ENCODE measurements around the gene MOV10L1.
"Not testable (repeated sequence)": the region's sequence is repeated elsewhere in the genome, so short reads cannot be mapped to it uniquely, and the experiment has no call there.

The MOV10L1 gene

GRCh38 chr22:50192436-50193204, 102.8 kb downstream of the MOV10L1 start:
- peak; percentile 22 for DNase-seq

- no peak for DNase-seq
Observed at GRCh38 chr22:50193621-50194020, 103.8 kb downstream of the MOV10L1 start.

DNA sequence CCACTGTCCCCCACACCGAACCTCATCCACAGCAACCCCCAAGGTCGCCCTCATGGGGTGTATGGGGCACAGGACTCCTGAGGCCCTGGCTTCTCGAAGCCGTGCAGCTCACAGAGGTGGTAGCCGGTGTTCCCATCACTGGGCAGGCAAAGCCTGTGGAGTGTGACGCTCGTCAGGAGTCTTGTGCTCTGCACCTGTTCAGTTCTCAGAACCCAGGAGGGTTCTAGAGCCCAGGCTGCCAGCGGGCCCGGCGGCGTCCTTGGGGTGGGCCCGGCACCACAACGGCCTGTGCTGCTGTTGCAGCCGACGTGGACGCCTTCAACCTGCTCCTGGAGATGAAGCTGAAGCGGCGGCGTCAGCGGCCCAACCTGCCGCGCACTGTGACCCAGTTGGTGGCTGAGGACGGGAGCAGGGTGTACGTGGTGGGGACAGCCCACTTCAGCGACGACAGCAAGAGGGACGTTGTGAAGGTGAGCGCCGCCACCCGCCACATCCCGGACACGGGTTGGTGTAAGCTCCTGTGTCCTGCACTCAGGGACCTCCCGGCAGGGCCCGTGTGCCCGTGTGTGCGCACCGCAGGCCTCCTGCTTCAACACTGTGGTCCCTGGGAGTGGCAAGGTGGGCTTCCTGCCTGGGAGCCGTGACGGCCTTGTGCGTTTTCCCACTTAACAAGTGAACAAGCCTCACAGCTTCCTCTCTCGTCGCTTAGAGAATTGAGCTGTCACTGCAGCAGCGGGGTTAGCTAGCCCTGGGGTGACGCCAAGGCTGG, 104.4 kb downstream of the MOV10L1 start:
- no peak for DNase-seq

- DNase-seq: no peak
Observed at GRCh38 chr22:50196256-50196655, 106.5 kb downstream of the MOV10L1 start.

DNA sequence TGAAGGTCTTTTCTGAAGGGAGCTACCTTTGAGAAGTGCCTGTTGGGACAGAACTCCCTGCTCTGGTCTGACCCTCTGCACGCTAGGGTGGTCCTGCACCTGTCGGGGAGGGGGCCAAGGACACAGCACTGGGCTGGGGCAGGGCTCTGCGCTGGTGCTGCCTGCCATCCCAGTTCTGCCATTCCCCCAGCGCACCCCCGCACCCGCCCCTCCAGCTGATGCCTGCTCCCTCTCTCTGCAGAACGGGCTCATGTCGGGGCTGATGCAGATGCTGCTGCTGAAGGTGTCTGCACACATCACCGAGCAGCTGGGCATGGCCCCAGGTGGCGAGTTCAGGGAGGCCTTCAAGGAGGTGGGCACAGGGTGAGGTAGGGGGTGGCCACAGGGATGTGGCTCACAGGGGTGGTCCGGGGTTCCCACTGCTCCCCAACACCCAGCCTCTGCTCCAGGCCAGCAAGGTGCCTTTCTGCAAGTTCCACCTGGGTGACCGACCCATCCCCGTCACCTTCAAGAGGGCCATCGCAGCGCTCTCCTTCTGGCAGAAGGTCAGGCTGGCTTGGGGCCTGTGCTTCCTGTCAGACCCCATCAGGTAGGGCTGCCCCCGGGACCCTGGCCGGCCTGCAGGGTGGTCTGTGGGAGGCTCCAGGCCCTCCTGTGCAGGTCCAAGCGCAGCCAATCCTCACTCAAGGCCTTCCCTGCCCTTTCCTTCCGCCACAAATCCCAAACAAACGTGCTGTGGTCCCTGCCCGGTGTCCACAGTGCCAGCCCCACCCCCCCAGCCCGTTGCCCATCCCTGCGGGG, 107.4 kb downstream of the MOV10L1 start:
- DNase-seq: no peak

- DNase-seq: no peak
Observed at GRCh38 chr22:50197856-50198623, 108.2 kb downstream of the MOV10L1 start.

DNA sequence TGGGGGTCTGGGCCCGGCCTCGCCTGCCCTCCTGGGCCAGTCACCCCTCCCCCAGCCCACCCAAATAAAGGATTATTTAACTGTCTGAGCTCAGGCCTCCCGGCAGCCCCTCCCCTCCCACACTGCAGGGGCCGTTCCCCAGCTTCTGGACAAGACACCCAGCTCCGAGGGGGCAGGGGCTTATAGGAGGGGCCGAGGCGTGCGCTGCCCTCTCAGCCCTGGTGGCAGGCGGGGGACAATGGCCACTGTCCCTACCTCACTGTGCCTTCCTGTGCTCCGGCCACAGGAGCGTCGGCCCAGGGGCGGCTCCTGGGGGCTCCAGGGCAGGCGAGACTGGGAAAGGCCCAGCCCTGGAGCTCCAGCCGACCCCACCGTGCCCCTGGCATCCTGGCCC, 108.8 kb downstream of the MOV10L1 start:
- DNase-seq: no peak

DNA sequence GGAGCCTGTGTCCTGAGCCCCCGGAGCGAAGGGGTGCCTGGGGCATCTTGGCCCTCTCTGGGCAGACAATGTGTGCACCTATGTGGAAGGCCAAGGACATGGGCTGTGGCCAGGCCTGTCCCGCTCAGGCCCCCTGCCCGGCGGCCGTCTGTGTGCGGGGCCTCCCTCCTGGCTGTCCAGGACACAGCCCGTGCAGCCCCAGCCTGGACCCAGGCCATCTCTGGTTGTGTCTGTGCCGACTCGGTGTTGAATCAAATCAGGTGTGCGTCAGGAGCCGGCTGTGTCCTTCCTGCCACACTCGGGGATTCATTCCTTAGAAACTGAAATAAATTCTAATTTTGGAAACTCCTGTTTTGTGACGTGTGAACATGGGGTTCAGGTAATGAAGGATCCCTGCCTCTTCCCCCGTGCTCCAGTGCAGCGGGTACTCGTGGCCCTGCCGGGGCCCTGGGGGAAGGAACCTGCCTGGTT, 109.5 kb downstream of the MOV10L1 start:
- no peak for DNase-seq

GRCh38 chr22:50199829-50200460, 110.1 kb downstream of the MOV10L1 start:
- DNase-seq: no peak

- peak; percentile 84 for DNase-seq
Observed at GRCh38 chr22:50200461-50201190, 110.8 kb downstream of the MOV10L1 start, which contains the start of gene SELENOO. Gene SELENOO (plus strand): TSS chr22:50201011. CDS start chr22:50201037, 26 bp downstream.

DNA sequence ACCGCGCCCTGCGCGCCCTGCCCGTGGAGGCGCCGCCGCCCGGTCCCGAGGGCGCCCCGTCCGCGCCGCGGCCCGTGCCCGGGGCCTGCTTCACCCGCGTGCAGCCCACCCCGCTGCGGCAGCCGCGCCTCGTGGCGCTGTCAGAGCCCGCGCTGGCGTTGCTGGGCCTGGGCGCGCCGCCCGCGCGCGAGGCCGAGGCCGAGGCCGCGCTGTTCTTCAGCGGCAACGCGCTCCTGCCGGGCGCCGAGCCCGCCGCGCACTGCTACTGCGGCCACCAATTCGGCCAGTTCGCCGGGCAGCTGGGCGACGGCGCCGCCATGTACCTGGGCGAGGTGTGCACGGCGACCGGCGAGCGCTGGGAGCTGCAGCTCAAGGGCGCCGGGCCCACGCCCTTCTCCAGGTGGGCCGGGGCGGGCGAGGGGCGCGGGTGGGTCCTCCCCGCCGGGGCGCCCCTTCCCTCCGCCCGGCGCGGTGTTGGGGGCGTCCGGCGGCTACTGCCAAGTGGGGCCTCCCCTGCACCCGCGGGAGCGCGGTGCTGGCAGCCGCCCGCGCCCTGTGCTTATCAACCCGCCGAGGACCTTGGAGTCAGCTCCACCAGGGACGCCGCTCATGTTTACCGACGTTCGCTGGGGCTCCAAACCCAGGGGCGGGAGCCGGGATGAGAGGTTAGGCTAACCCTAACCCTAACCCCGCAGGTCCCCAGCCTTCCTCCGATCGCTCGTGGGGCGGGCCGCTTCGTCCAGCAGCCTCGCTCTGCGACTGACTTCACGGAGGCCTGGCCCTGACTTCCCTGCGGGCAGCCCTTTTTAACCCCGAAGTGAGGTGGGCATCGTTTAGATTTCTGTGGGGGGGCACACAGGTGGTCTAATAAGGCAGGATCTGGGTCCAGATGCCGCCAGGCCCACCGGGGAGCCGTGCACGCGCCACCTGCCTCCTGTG, 111.7 kb downstream of the MOV10L1 start:
- DNase-seq: no peak

DNA sequence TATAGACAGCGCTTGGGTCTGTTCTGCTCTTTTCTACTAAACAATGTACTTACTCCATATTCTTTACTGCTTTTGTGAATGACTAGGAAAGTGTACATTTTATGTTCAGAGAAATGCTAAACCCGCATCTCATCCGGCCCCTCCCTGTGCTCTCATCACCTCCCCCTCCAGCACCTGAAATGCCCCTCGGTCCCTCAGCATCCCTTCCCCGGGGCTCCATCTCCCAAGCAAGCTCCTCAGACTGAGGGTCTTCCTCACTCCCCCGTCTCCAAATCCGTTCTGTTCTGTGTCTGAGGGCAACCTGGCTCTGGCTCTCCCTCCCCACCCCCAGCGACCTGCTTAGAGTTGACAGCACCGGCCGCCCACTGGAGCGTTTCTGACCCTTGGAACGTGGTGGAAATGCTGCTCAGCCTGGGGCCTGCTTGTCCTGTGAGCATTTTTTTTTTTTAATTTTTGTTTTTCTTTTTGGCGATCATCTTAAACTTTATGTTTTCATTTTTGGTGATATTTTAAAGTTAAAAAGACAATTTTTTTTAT, 112.4 kb downstream of the MOV10L1 start:
- no peak for DNase-seq

GRCh38 chr22:50203288-50203687, 113.5 kb downstream of the MOV10L1 start:
- DNase-seq: no peak

GRCh38 chr22:50204571-50204970, 114.8 kb downstream of the MOV10L1 start:
- no peak for DNase-seq

DNA sequence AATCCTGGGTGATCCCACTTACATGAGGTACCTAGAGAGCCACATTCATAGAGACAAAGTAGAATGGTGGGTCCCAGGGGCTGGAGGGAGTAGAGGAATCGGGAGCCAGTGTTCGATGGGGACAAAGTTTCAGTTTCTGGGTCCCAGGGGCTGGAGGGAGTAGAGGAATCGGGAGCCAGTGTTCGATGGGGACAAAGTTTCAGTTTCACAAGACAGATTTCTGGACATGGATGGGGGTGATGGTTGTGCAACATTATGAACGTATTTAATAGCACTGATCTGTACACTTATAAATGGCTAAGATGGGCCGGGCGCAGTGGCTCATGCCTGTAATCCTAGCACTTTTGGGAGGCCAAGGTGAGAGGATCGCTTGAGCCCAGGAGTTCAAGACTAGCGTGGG, 115.2 kb downstream of the MOV10L1 start:
- DNase-seq: not testable (repeated sequence)

DNA sequence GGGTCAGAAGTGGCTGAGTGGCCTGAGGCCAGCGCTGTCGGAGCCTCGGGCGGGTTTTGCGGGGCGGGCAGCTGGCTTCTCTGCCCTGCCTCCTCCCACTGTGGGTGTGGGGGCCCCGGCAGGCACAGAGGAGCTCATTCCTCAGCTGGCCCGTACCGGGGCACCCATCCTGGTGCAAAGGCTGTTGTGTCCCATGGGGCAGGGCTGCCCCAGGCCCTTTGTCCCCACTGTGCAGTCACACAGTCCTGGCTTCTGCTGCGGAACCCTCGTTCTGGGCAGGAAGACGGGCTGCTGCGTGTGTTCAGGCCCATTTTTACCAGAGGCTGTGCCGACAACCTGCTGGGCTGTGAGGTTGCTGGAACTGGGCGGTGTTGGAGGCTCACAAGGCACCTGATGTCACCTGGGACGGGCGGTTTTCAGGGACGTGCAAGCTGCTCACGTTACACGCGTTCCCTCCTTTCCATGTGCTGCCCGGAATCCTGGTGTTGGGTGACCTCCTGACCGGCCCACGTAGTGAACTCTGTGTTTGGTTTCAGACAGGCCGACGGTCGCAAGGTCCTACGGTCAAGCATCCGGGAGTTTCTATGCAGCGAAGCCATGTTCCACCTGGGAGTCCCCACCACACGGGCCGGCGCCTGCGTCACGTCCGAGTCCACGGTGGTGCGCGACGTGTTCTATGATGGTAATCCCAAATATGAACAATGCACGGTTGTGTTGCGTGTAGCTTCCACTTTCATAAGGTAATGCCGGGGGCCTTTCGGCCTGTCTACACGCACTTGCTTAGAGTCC, 116.2 kb downstream of the MOV10L1 start:
- no peak for DNase-seq

GRCh38 chr22:50206599-50206998, 116.8 kb downstream of the MOV10L1 start:
- DNase-seq: no peak

DNA sequence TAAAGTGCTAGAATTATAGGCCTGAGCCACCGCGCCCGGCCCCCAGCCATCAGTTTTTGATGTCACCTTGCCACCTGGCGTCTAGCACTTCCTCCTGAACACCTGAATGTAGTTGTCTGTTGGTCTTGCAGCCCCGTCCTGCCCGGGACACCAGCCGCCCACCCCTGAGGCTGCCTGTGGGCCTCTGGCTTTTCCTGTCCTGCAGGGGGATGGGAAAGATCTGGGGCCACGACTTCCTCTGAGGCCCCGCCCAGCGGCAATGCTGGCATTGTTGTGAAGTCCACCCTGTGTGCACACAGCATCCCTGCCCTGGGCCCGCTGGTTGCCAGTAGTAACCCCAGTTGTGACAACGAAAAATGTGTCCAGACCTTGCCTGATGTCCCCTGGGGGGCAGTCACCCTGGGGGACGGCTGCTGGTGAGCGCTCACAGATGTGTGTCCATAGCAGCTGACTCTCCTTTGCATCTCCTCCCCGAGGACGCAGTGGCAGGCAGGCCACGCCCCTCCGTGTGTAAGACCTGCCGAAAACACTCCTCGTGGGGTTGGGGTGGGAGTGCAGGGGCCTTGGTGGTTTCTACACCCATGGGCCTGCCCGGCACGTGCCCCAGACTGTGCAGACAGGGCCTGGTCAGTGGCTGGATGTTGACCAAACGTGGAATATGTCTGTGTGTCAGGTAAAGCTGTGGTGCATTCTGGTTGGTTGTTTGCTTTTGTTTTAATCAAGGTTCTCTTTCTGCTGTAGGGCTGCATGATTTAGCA, 117.8 kb downstream of the MOV10L1 start:
- DNase-seq: no peak

Measured in GDM1 (cell line).